PFSK-1 (cell line): ENCODE measurements around the gene SRRD.

ENCODE experiments used
- FOXP2 ChIP-seq: optimal IDR thresholded peaks from 2 replicates; pipeline ENCODE3; 2011; ENCODE audit warnings: borderline replicate concordance, control low read depth, inconsistent platforms; ENCODE audit not compliant: insufficient read depth; ENCODE audit errors: extremely low read length, extremely low read depth
- REST ChIP-seq, 2 experiments: IDR thresholded peaks; 2 replicates each; pipeline versions ENCODE4 v1.6.1 to v1.8.0; 2011 to 2012; ENCODE audit warnings: low read depth in 2 of 2, low read length in 2 of 2, control low read depth in 1 of 2, inconsistent platforms in 1 of 2, mild to moderate bottlenecking in 1 of 2, moderate library complexity in 1 of 2; ENCODE audit not compliant: insufficient read depth in 1 of 2
- SIN3A ChIP-seq: IDR thresholded peaks from 2 replicates; pipeline ENCODE4 v1.6.1; 2012; ENCODE audit warnings: mild to moderate bottlenecking, low read length, moderate library complexity, borderline replicate concordance; ENCODE audit not compliant: insufficient read depth

- TF ChIP-seq SIN3A (no peak), FOXP2 (no peak), REST (IDR thresholded peaks at IDR 0.05; ENCODE audit: insufficient read depth in 1 of 2, low read depth in 2 of 2, low read length in 2 of 2) (no peak)
Observed at GRCh38 chr22:26484360-26484706, 656 bp downstream of the SRRD start.
